Stomach (tissue), 9 donors: ENCODE data around the gene C20orf141. TPM values are rescaled to one million over a fixed set of nuclear protein-coding genes. Genes with fewer than 3 reads are reported as not detected.

Experiments used
- DNase-seq, 2 donors: peaks; one replicate each; pipeline versions ENCODE4 v3.0.0 to v3.0.0-alpha.2; 2013 to 2019
- H3K27ac ChIP-seq, 5 donors: fragments of 200-600 bp in 4 of 5; sonication (generic) in 4 of 5; one replicate each; pipeline ENCODE4 v1.5.1; 2013 to 2019; ENCODE audit warnings: mild to moderate bottlenecking in 1 of 5, moderate library complexity in 1 of 5
- H3K27me3 ChIP-seq, 3 donors: fragments of 200-600 bp; sonication (generic); one replicate each; pipeline ENCODE4 v1.5.1; 2017 to 2019; ENCODE audit warnings: mixed run types in 1 of 3
- H3K36me3 ChIP-seq, 4 donors: fragments of 200-600 bp; sonication (generic); 1 replicate in 3 of 4; 2 replicates in 1 of 4; pipeline ENCODE4 v1.5.1; 2016 to 2019
- H3K4me1 ChIP-seq, 4 donors: fragments of 200-600 bp; sonication (generic); one replicate each; pipeline ENCODE4 v1.5.1; 2016 to 2019
- H3K4me3 ChIP-seq, 4 donors: fragments of 200-600 bp; sonication (generic) in 3 of 4; one replicate each; pipeline ENCODE4 v1.5.1; 2016 to 2019; ENCODE audit warnings: mild to moderate bottlenecking in 1 of 4
- H3K9me3 ChIP-seq, 4 donors: fragments of 200-600 bp; sonication (generic); one replicate each; pipeline ENCODE4 v1.5.1; 2016 to 2019
- EP300 ChIP-seq: sonication (generic); formaldehyde crosslinking; IDR thresholded peaks from one replicate; pipeline ENCODE4 v1.6.1; 2017; ENCODE audit warnings: antibody characterized with exemption
- POLR2A ChIP-seq, 4 donors: fragments of 450-650 bp; IDR thresholded peaks; one replicate each; pipeline ENCODE4 v1.6.1; 2016; ENCODE audit warnings: antibody characterized with exemption in 4 of 4, control low read depth in 2 of 4, mild to moderate bottlenecking in 1 of 4, moderate library complexity in 1 of 4
- POLR2AphosphoS5 ChIP-seq, 3 donors: sonication (generic); formaldehyde crosslinking; IDR thresholded peaks; one replicate each; pipeline ENCODE4 v1.6.1; 2016; ENCODE audit warnings: antibody characterized with exemption in 3 of 3
- WGBS, 5 donors: extraction: QIAGEN DNeasy Blood & Tissue Kit in 3 of 5; methylation state at CpG; one replicate each; pipeline versions ENCODE4 v1.1.5 to v1.1.7; 2013 to 2018; 5-methylcytosine and 5-hydroxymethylcytosine counted together
- intact Hi-C: fragments of 100-400 bp; cut with DNase I; formaldehyde crosslinking; loops from one replicate; pipeline ENCODE4 v1.15.1; 2023; ENCODE audit warnings: low total_unique reads
- polyA plus RNA-seq, 3 donors: library from polyadenylated mRNA; stranded (reverse); fragments of 200-250 nt; gene quantifications; one replicate each; pipeline ENCODE4 v1.2.3, GENCODE V29; 2013
- total RNA-seq, 5 donors: library from RNA; depleted of rRNA; stranded (reverse); fragments of >200 nt; gene quantifications; one replicate each; pipeline versions ENCODE4 v1.1.0 to v1.2.3, GENCODE V29; 2014 to 2016
- TF ChIP-seq, protein P1 (sequence below), 7 experiments: fragments of 450-650 bp in 4 of 7; fragments of 200-600 bp in 3 of 7; sonication (generic) in 3 of 7; IDR thresholded peaks; one replicate each; pipeline ENCODE4 v1.5.1; 2016 to 2019; ENCODE audit warnings: antibody characterized with exemption in 7 of 7, control low read depth in 2 of 7, mild to moderate bottlenecking in 1 of 7
- donor health status: healthy with polysubstance abuse.
- donor health status: Bipolar disorder and iron deficiency.
- donor health status: healthy.

Gene C20orf141
- total and polyA plus RNA-seq, 8 donors, result not detected

DNA sequence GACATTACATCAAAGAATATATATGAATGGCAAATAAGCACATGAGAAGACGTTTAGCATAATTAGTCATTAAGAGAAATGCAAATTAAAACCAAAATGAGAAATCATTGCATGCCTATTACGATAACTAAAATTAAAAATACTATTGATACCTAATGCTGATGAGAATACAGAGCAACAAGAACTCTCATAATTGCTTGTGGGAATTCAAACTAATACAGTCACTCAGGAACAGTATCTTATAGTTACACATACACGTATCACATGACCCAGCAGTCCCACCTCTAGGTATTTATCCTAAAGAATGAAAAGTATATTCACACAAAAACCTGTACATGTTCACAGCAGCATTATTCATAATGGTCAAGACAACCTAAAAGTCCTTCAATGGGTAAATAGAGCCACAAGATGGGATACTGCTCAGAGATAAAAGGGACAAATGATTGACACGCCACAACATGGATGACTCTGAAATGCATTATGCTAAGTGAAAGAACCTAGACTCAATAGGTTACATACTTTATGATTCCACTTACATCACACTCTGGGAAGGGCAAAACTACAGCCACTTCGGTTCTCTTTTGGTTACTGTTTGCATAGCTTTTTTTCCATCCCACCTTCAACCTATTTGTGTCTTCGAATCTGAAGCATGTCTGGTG lies 30.8 kb upstream of the C20orf141 start:
- H3K27me3 ChIP-seq, result peaks cover 0 to 29% (median 0%) of the 10 kb centered on the region in 3 donors
- no peak overlapping the region for H3K4me3 ChIP-seq
- TF ChIP-seq POLR2AphosphoS5 (IDR thresholded peaks at IDR 0.05) (no peak), EP300 (no peak), POLR2A (IDR thresholded peaks at IDR 0.05) (no peak)
- TF ChIP-seq, protein P1, sequence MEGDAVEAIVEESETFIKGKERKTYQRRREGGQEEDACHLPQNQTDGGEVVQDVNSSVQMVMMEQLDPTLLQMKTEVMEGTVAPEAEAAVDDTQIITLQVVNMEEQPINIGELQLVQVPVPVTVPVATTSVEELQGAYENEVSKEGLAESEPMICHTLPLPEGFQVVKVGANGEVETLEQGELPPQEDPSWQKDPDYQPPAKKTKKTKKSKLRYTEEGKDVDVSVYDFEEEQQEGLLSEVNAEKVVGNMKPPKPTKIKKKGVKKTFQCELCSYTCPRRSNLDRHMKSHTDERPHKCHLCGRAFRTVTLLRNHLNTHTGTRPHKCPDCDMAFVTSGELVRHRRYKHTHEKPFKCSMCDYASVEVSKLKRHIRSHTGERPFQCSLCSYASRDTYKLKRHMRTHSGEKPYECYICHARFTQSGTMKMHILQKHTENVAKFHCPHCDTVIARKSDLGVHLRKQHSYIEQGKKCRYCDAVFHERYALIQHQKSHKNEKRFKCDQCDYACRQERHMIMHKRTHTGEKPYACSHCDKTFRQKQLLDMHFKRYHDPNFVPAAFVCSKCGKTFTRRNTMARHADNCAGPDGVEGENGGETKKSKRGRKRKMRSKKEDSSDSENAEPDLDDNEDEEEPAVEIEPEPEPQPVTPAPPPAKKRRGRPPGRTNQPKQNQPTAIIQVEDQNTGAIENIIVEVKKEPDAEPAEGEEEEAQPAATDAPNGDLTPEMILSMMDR (IDR thresholded peaks at IDR 0.05), result no peak
- no peaks in the 10 kb centered on the region for H3K9me3 ChIP-seq
- H3K27ac ChIP-seq, result no peak overlapping the region
- WGBS, 5 donors, result 76 to 84% (median 79%) methylated on average over 6 of the region's 6 CpGs
- H3K4me1 ChIP-seq, result no peaks in the 10 kb centered on the region
- intact Hi-C loops, result no loop called here
- H3K36me3 ChIP-seq, result no peaks in the 10 kb centered on the region
- DNase-seq, result no peak

DNA sequence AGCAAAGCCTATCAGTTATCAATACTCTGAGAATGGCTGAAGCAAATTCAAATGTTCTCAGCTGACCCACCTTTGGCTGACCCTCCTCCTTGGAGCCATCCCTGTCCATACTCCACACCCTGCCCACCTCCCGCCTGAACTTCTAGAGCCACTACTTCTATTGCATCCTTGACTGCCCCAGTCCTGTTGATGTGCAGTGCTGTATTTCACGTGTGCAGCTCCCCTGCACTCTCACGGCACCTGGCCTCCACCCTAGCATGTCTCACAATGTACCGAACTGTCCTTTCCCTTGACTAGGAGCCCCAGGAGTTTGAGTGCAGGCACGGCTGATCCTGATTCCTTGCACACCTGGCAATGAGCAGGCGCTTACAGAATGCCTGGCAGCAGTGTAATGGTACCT lies 21.3 kb upstream of the C20orf141 start:
- TF ChIP-seq, protein P1 (IDR thresholded peaks at IDR 0.05), result no peak
- TF ChIP-seq POLR2AphosphoS5 (IDR thresholded peaks at IDR 0.05), result no peak
- no peak for TF ChIP-seq EP300
- TF ChIP-seq POLR2A (IDR thresholded peaks at IDR 0.05), result no peak
- 78 to 94% (median 91%) methylated on average over 5 to 6 of the region's 6 CpGs for WGBS, 5 donors
- Histone ChIP-seq H3K4me3 (no peak overlapping the region), H3K27me3 (peaks cover 4 to 66% (median 6%) of the 10 kb centered on the region in 3 donors), H3K36me3 (no peaks in the 10 kb centered on the region), H3K9me3 (no peaks in the 10 kb centered on the region), H3K4me1 (no peaks in the 10 kb centered on the region), H3K27ac (no peak overlapping the region)
- no peak for DNase-seq
- intact Hi-C loops, result no loop called here

DNA sequence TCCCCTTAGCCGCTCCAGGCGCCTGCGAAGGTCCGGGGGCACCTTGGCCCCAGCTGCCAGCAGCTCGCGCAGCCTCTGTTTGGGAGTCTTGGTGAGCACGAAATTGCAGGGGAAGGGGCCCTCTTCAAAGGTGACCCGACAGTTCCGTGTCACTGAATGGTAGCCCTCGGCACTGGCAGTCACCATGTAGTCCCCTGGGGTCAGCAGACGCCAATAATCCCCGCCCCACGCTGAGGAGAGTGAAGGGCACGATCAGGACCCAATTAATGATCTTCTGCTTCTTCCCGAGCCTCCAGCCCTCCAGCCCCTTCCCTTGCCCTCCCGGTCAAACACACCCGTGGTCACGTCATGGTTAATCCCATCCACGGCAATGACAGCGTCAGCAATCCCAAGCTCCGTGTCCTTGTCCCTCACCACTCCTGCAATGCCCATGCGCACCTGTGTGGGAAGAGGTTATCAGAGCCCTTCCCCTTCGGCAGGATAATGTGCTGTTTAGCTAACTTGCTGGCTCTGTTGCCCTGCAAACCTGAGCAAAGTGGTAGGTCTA lies 20.5 kb upstream of the C20orf141 start:
- TF ChIP-seq POLR2AphosphoS5 (IDR thresholded peaks at IDR 0.05) (no peak), EP300 (no peak), POLR2A (IDR thresholded peaks at IDR 0.05) (no peak)
- TF ChIP-seq, protein P1 (IDR thresholded peaks at IDR 0.05), result no peak
- no peak for DNase-seq
- Histone ChIP-seq H3K9me3 (no peaks in the 10 kb centered on the region), H3K27me3 (peaks cover 4 to 74% (median 9%) of the 10 kb centered on the region in 3 donors), H3K4me3 (no peak overlapping the region), H3K36me3 (no peaks in the 10 kb centered on the region), H3K27ac (no peak overlapping the region), H3K4me1 (peaks cover 0 to 4% (median 2%) of the 10 kb centered on the region in 4 donors)
- intact Hi-C loops, result no loop called here
- WGBS, 5 donors, result 67 to 82% (median 72%) methylated on average over 22 to 23 of the region's 23 CpGs

DNA sequence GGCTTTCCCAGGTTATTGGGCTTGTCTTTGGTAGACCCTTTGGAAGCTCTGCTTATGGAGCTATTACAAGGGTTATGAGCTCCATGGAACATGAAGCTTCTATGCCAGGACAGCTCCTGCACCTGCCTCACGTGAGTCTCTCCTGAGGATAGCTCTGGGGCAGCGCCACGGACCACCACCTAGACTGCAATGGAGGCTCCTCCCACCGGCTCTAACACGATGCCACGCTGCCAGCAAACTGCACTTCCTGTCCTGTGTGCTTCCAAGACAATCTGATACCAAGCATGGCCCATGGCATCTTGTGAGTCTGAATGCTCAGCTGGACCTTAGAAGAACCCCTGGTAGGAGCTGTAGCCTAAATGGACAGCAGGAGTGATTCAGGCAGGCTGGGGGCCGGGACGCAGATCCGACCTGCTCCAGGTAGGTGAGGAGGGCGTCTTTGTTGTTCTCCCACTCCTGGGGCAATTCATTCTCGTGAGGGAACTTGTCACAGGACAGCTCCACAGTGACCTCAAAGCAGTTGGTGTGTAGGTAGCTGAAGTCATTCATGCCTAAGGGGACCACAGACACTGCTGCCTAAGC lies 19.8 kb upstream of the C20orf141 start:
- no peak overlapping the region for H3K4me3 ChIP-seq
- H3K36me3 ChIP-seq, result no peaks in the 10 kb centered on the region
- 69 to 84% (median 81%) methylated on average over 10 to 11 of the region's 11 CpGs for WGBS, 5 donors
- no peak overlapping the region for H3K27ac ChIP-seq
- TF ChIP-seq POLR2AphosphoS5 (IDR thresholded peaks at IDR 0.05) (no peak), POLR2A (IDR thresholded peaks at IDR 0.05) (no peak)
- TF ChIP-seq, protein P1 (IDR thresholded peaks at IDR 0.05), result no peak
- intact Hi-C loops, result no loop called here
- DNase-seq, result no peak
- peaks cover under 1 to 11% (median 9%) of the 10 kb centered on the region in 4 donors for H3K4me1 ChIP-seq
- H3K9me3 ChIP-seq, result no peaks in the 10 kb centered on the region
- peaks cover 4 to 81% (median 15%) of the 10 kb centered on the region in 3 donors for H3K27me3 ChIP-seq
